ENCODE results near the gene TTLL13. TPM values are rescaled to one million over a fixed set of nuclear protein-coding genes. Genes with fewer than 3 reads are reported as not detected.

Gene TTLL13
- total and polyA plus RNA-seq, 9 of the 15 experiments (the other 6 are each of a cell fraction or from before 2014, with no cell fraction given): 0.05 to 0.24 (median 0.11) TPM; not detected in 1

DNA sequence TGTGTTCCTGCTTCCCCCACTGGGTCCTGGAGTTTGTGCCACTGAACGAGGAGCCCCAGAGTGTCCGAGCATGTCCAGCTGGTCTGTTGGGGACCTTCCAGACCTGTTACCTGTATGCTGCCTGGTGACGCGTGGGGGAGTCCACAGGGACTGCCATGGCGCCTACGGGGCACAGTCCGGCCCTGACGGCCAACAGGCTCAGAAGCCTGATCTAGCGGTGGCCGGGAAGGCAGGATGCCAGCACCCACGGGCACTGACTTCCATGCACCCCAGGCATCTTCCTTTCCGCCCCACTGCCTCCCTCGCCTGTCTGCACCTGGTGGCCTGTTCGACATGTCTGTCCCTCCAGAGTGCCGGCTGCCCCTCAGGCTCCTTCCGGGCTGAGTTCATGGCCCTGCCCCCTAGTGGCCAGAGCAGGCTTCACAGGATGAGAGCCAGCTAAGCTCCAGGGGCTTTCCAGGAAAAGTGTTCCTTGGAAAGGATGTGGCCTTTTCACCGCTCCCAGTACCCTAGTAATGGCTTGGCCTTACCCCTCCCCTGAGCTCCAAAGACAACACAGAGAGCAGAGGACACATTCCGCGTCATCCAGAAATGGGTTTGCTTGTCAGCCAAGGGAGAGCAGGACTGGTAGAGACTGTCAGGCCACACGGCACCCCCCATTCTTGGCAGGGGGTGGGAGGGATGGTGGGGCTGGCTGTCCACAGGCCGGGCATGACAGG is 51.8 kb downstream of the TTLL13 start (continued):
- TF ChIP-seq, protein P1, sequence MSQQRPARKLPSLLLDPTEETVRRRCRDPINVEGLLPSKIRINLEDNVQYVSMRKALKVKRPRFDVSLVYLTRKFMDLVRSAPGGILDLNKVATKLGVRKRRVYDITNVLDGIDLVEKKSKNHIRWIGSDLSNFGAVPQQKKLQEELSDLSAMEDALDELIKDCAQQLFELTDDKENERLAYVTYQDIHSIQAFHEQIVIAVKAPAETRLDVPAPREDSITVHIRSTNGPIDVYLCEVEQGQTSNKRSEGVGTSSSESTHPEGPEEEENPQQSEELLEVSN (IDR thresholded peaks at IDR 0.05; ENCODE audit: borderline replicate concordance in 1 of 2, extremely low read depth in 1 of 2, insufficient read depth in 1 of 2, insufficient read length in 1 of 2, low read depth in 1 of 2, low read length in 1 of 2, poor library complexity in 1 of 2, severe bottlenecking in 1 of 2): peak in 1 of 2 experiments; percentile 59
- peak; percentile 81 for TF ChIP-seq PHF20 (IDR thresholded peaks at IDR 0.05; ENCODE audit: partially characterized antibody)
- no peak for TF ChIP-seq ILF3 (IDR thresholded peaks at IDR 0.05; ENCODE audit: borderline replicate concordance)
- no peak for TF ChIP-seq ZBED1 (IDR thresholded peaks at IDR 0.05)
- TF ChIP-seq ZNF584 (CRISPR knock-in tag; IDR thresholded peaks at IDR 0.05; ENCODE audit: low read depth): peak; percentile 34; the same call in 1 of the 2 replicates
- peak; percentile 17 for TF ChIP-seq TAF1 (IDR thresholded peaks at IDR 0.05; ENCODE audit: control insufficient read depth, extremely low read depth, insufficient read depth, low read length, severe bottlenecking)
- no peak for TF ChIP-seq HEY1 (CRISPR knock-in tag; IDR thresholded peaks at IDR 0.05; ENCODE audit: borderline replicate concordance)
- no peak for TF ChIP-seq C11orf30 (IDR thresholded peaks at IDR 0.05; ENCODE audit: low read depth)
- TF ChIP-seq GTF2A2 (tag; IDR thresholded peaks at IDR 0.05): no peak
- TF ChIP-seq, protein P2, sequence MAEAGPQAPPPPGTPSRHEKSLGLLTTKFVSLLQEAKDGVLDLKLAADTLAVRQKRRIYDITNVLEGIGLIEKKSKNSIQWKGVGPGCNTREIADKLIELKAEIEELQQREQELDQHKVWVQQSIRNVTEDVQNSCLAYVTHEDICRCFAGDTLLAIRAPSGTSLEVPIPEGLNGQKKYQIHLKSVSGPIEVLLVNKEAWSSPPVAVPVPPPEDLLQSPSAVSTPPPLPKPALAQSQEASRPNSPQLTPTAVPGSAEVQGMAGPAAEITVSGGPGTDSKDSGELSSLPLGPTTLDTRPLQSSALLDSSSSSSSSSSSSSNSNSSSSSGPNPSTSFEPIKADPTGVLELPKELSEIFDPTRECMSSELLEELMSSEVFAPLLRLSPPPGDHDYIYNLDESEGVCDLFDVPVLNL (CRISPR knock-in tag; IDR thresholded peaks at IDR 0.05; ENCODE audit: low read depth): no peak
- no peak for TF ChIP-seq GATAD2B (IDR thresholded peaks at IDR 0.05; ENCODE audit: borderline replicate concordance)
- no peak for TF ChIP-seq ZFP30 (CRISPR knock-in tag; IDR thresholded peaks at IDR 0.05; ENCODE audit: borderline replicate concordance)
- TF ChIP-seq, protein P3, sequence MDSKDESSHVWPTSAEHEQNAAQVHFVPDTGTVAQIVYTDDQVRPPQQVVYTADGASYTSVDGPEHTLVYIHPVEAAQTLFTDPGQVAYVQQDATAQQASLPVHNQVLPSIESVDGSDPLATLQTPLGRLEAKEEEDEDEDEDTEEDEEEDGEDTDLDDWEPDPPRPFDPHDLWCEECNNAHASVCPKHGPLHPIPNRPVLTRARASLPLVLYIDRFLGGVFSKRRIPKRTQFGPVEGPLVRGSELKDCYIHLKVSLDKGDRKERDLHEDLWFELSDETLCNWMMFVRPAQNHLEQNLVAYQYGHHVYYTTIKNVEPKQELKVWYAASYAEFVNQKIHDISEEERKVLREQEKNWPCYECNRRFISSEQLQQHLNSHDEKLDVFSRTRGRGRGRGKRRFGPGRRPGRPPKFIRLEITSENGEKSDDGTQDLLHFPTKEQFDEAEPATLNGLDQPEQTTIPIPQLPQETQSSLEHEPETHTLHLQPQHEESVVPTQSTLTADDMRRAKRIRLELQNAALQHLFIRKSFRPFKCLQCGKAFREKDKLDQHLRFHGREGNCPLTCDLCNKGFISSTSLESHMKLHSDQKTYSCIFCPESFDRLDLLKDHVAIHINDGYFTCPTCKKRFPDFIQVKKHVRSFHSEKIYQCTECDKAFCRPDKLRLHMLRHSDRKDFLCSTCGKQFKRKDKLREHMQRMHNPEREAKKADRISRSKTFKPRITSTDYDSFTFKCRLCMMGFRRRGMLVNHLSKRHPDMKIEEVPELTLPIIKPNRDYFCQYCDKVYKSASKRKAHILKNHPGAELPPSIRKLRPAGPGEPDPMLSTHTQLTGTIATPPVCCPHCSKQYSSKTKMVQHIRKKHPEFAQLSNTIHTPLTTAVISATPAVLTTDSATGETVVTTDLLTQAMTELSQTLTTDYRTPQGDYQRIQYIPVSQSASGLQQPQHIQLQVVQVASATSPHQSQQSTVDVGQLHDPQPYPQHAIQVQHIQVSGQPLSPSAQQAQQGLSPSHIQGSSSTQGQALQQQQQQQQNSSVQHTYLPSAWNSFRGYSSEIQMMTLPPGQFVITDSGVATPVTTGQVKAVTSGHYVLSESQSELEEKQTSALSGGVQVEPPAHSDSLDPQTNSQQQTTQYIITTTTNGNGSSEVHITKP (IDR thresholded peaks at IDR 0.05; ENCODE audit: partially characterized antibody): peak; percentile 14
- no peak for TF ChIP-seq TSC22D4 (tag; IDR thresholded peaks at IDR 0.05)
- TF ChIP-seq RAD21 (CRISPR knock-in tag; conservative IDR thresholded peaks at IDR 0.05 in 1 of 2, IDR thresholded peaks at IDR 0.05 in 1 of 2): peak in 1 of 2 experiments; percentile 47; a peak in 2 of 4 replicates
- TF ChIP-seq, protein P4, sequence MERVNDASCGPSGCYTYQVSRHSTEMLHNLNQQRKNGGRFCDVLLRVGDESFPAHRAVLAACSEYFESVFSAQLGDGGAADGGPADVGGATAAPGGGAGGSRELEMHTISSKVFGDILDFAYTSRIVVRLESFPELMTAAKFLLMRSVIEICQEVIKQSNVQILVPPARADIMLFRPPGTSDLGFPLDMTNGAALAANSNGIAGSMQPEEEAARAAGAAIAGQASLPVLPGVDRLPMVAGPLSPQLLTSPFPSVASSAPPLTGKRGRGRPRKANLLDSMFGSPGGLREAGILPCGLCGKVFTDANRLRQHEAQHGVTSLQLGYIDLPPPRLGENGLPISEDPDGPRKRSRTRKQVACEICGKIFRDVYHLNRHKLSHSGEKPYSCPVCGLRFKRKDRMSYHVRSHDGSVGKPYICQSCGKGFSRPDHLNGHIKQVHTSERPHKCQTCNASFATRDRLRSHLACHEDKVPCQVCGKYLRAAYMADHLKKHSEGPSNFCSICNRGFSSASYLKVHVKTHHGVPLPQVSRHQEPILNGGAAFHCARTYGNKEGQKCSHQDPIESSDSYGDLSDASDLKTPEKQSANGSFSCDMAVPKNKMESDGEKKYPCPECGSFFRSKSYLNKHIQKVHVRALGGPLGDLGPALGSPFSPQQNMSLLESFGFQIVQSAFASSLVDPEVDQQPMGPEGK (CRISPR knock-in tag; IDR thresholded peaks at IDR 0.05; ENCODE audit: borderline replicate concordance): no peak
- no peak for TF ChIP-seq MEF2D (tag; conservative IDR thresholded peaks at IDR 0.05; ENCODE audit: low read depth)
- TF ChIP-seq SUPT5H (IDR thresholded peaks at IDR 0.05): peak; percentile 22; the same call in 1 of the 2 replicates
- TF ChIP-seq NFIX (CRISPR knock-in tag; IDR thresholded peaks at IDR 0.05; ENCODE audit: low read depth): no peak

Measured in K562 (cell line).